ENCODE results near the gene CHSY1. TPM values are rescaled to one million over a fixed set of nuclear protein-coding genes. Genes with fewer than 3 reads are reported as not detected.
"Not testable (repeated sequence)": the region's sequence is repeated elsewhere in the genome, so short reads cannot be mapped to it uniquely, and the experiment has no call there.

The CHSY1 gene
- total and polyA plus RNA-seq, 2 experiments from 2014 or later = 5.2 to 31.3 TPM

- in situ Hi-C loops (cut with MboI) = no loop called here
- TF ChIP-seq EZH2 (IDR thresholded peaks at IDR 0.05; ENCODE audit: insufficient read depth, poor library complexity, severe bottlenecking) (no peak), EZH2phosphoT487 (IDR thresholded peaks at IDR 0.05; ENCODE audit: insufficient read depth, low read depth) (no peak)
- no peaks in the 10 kb centered on the region for H3K9me2 ChIP-seq (ENCODE audit: insufficient read depth)
- H3K27me3 ChIP-seq (replicated peaks; ENCODE audit: insufficient read depth) = no peaks in the 10 kb centered on the region
- peaks cover 5% of the 10 kb centered on the region; the same call in 1 of the 2 replicates for H4K20me1 ChIP-seq (ENCODE audit: insufficient read depth)
- no peaks in the 10 kb centered on the region for H3K36me3 ChIP-seq (ENCODE audit: low read depth)
- no peak overlapping the region for H3K27ac ChIP-seq
- no peak overlapping the region for H3K9ac ChIP-seq
- peaks cover 13% of the 10 kb centered on the region for H3F3A ChIP-seq (ENCODE audit: insufficient read depth)
- WGBS, 2 experiments (ENCODE audit: low coverage in 1 of 2, low lambda C conversion rate in 2 of 2, missing lambda C conversion rate in 2 of 2) = 96 to 100% methylated on average over 3 of the region's 3 CpGs
- peaks cover 100% of the 10 kb centered on the region for H3K79me2 ChIP-seq (ENCODE audit: insufficient read depth)
- DNase-seq = no peak
- no peaks in the 10 kb centered on the region for H3K9me3 ChIP-seq (ENCODE audit: low read depth)
- no peaks in the 10 kb centered on the region for H3K4me1 ChIP-seq (ENCODE audit: insufficient read depth)
- no peak overlapping the region for H3K4me3 ChIP-seq
- no peak overlapping the region for H2AFZ ChIP-seq
- no peak overlapping the region for H3K4me2 ChIP-seq (ENCODE audit: unreplicated experiment)
These were observed 35.7 kb downstream of the CHSY1 start for GRCh38 chr15:101216100-101216499.

GRCh38 chr15:101215681-101216080 lies 36.2 kb downstream of the CHSY1 start:
- Histone ChIP-seq H3F3A (ENCODE audit: insufficient read depth) (peaks cover 13% of the 10 kb centered on the region), H2AFZ (no peak overlapping the region), H3K9ac (no peak overlapping the region), H3K4me2 (ENCODE audit: unreplicated experiment) (no peak overlapping the region), H3K27ac (no peak overlapping the region), H3K79me2 (ENCODE audit: insufficient read depth) (peaks cover 100% of the 10 kb centered on the region), H3K4me3 (no peak overlapping the region), H3K9me2 (ENCODE audit: insufficient read depth) (no peaks in the 10 kb centered on the region), H3K9me3 (ENCODE audit: low read depth) (no peaks in the 10 kb centered on the region), H3K27me3 (replicated peaks; ENCODE audit: insufficient read depth) (no peaks in the 10 kb centered on the region), H3K4me1 (ENCODE audit: insufficient read depth) (peaks cover 3% of the 10 kb centered on the region; the same call in 1 of the 2 replicates), H4K20me1 (ENCODE audit: insufficient read depth) (peaks cover 5% of the 10 kb centered on the region; the same call in 1 of the 2 replicates), H3K36me3 (ENCODE audit: low read depth) (no peaks in the 10 kb centered on the region)
- no peak for DNase-seq
- TF ChIP-seq EZH2 (IDR thresholded peaks at IDR 0.05; ENCODE audit: insufficient read depth, poor library complexity, severe bottlenecking) (no peak), EZH2phosphoT487 (IDR thresholded peaks at IDR 0.05; ENCODE audit: insufficient read depth, low read depth) (no peak)
- WGBS, 2 experiments (ENCODE audit: low coverage in 1 of 2, low lambda C conversion rate in 2 of 2, missing lambda C conversion rate in 2 of 2) = 98 to 99% methylated on average over 4 of the region's 4 CpGs
- in situ Hi-C loops (cut with MboI) = no loop called here

- 96% methylated on average over 6 of the region's 6 CpGs for WGBS, 2 experiments (ENCODE audit: low coverage in 1 of 2, low lambda C conversion rate in 2 of 2, missing lambda C conversion rate in 2 of 2)
- H4K20me1 ChIP-seq (ENCODE audit: insufficient read depth); H3K9me2 ChIP-seq (ENCODE audit: insufficient read depth); H2AFZ ChIP-seq; H3K9ac ChIP-seq; H3K4me1 ChIP-seq (ENCODE audit: insufficient read depth); H3K27ac ChIP-seq; H3K9me3 ChIP-seq (ENCODE audit: low read depth); in situ Hi-C loops (cut with MboI); H3K36me3 ChIP-seq (ENCODE audit: low read depth); H3K4me2 ChIP-seq (ENCODE audit: unreplicated experiment); H3K27me3 ChIP-seq (replicated peaks; ENCODE audit: insufficient read depth); DNase-seq; H3K4me3 ChIP-seq: not testable (repeated sequence)
- peaks cover 19% of the 10 kb centered on the region for H3F3A ChIP-seq (ENCODE audit: insufficient read depth)
- peaks cover 100% of the 10 kb centered on the region for H3K79me2 ChIP-seq (ENCODE audit: insufficient read depth)
These were observed 37.3 kb downstream of the CHSY1 start for GRCh38 chr15:101214435-101215097.

- Histone ChIP-seq H3K4me3 (no peak overlapping the region), H3K79me2 (ENCODE audit: insufficient read depth) (peaks cover 100% of the 10 kb centered on the region), H3K27me3 (replicated peaks; ENCODE audit: insufficient read depth) (no peaks in the 10 kb centered on the region), H3K27ac (no peak overlapping the region), H3K9me3 (ENCODE audit: low read depth) (no peaks in the 10 kb centered on the region), H4K20me1 (ENCODE audit: insufficient read depth) (0 out of 2 replicates have a peak, but pooled peaks cover 5% of the 10 kb centered on the region), H3F3A (ENCODE audit: insufficient read depth) (peaks cover 25% of the 10 kb centered on the region), H3K4me2 (ENCODE audit: unreplicated experiment) (no peak overlapping the region), H3K9ac (no peak overlapping the region), H3K36me3 (ENCODE audit: low read depth) (no peaks in the 10 kb centered on the region), H2AFZ (no peak overlapping the region), H3K4me1 (ENCODE audit: insufficient read depth) (peaks cover 8% of the 10 kb centered on the region; the same call in 1 of the 2 replicates), H3K9me2 (ENCODE audit: insufficient read depth) (no peaks in the 10 kb centered on the region)
- TF ChIP-seq EZH2 (IDR thresholded peaks at IDR 0.05; ENCODE audit: insufficient read depth, poor library complexity, severe bottlenecking) = no peak
- TF ChIP-seq EZH2phosphoT487 (IDR thresholded peaks at IDR 0.05; ENCODE audit: insufficient read depth, low read depth) = no peak
- no peak for DNase-seq
- in situ Hi-C loops (cut with MboI) = no loop called here
- 94 to 95% methylated on average over 5 of the region's 5 CpGs for WGBS, 2 experiments (ENCODE audit: low coverage in 1 of 2, low lambda C conversion rate in 2 of 2, missing lambda C conversion rate in 2 of 2)
These were observed 38.3 kb downstream of the CHSY1 start for GRCh38 chr15:101213570-101213969.

Data from GM23248 (cell line).